ENCODE measurements around the gene ATXN2.
"Not testable (repeated sequence)": the region's sequence is repeated elsewhere in the genome, so short reads cannot be mapped to it uniquely, and the experiment has no call there.

Gene ATXN2

DNA sequence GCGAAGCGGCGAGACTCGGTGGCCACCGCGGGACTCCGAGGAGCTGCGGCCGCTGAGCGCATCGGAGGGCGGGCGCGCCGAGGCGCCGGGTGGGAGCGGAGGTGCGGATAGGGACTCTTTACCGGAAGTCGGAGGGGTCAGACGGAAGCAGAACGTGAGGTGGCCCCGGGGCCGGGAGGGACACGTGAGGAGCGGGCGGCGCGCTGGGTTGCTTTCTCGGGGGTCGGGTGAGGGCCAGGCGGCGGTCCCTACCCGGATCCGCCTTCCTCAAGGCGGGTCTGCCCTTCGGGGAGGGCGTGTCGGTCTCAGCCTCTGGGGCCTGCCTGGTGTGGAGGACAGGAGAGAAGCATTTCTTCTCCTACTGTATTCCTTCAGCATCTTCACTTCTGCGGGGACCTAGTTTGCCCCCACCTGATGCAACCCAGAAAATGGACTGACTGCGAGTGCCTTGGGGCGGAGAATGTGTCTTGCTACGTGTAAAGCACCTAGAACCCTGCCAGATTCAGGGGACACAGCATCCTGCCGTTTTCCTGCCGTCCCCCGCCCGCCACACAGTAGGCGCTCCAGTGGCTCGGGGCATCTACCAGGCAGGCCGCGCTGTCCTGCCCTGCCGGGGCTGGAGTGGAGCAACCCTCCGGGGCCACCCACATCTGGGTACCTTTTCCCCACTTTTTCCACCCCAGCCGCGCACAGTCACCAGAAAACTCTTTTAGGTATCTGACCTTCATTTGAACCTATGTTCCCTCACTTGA is 514 bp upstream of the ATXN2 start:
- DNase-seq (ENCODE audit: low read depth), result peak; percentile 96
- TF ChIP-seq, protein P1, sequence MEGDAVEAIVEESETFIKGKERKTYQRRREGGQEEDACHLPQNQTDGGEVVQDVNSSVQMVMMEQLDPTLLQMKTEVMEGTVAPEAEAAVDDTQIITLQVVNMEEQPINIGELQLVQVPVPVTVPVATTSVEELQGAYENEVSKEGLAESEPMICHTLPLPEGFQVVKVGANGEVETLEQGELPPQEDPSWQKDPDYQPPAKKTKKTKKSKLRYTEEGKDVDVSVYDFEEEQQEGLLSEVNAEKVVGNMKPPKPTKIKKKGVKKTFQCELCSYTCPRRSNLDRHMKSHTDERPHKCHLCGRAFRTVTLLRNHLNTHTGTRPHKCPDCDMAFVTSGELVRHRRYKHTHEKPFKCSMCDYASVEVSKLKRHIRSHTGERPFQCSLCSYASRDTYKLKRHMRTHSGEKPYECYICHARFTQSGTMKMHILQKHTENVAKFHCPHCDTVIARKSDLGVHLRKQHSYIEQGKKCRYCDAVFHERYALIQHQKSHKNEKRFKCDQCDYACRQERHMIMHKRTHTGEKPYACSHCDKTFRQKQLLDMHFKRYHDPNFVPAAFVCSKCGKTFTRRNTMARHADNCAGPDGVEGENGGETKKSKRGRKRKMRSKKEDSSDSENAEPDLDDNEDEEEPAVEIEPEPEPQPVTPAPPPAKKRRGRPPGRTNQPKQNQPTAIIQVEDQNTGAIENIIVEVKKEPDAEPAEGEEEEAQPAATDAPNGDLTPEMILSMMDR (IDR thresholded peaks at IDR 0.05; ENCODE audit: low read length, missing control alignments), result no peak
- peak overlapping the region; percentile 88 for H3K4me3 ChIP-seq (replicated peaks; ENCODE audit: low read depth, low read length)

DNA sequence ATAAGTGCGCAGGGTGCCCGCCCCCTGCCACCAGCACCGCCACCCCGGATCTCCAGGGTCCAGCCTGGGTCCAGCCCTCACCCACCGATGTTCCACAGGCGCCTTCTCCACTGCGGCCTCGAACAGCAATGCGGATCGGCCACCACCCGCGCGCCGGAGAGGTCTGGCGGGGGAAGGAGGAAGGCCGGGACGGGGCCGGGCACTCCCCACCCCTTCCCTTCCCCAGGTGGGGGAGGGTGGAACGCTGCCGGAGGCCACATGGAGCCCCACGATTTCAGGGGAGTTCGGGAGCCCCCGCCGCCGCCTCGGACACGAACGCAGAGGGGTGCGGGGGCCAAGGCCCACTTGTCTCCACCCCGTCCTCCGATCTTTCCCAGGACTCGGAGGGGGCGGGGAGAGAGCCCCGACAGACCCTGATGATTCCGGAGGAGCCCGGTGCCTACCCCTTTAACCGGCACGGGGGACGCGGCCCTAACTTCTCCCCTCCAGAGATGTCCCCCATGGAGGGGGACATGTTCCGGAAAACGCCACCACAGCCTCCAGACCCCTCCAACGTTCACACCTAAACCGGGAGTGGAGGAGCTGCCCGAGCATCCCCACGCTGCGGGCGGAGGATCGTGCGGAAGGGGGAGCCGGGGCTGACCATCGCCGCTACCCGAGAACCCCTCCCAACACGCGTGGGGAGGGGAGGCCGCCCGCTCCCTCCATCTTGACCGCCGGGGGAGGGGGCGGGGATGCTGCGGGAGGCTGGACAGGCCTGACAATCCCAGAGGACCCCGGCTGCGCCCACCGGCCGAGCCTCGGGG is 1.1 kb downstream of the ATXN2 start:
- peak; percentile 49 for DNase-seq (ENCODE audit: low read depth)
- peak overlapping the region; percentile 88 for H3K4me3 ChIP-seq (replicated peaks; ENCODE audit: low read depth, low read length)
- TF ChIP-seq, protein P1 (IDR thresholded peaks at IDR 0.05; ENCODE audit: low read length, missing control alignments), result no peak

DNA sequence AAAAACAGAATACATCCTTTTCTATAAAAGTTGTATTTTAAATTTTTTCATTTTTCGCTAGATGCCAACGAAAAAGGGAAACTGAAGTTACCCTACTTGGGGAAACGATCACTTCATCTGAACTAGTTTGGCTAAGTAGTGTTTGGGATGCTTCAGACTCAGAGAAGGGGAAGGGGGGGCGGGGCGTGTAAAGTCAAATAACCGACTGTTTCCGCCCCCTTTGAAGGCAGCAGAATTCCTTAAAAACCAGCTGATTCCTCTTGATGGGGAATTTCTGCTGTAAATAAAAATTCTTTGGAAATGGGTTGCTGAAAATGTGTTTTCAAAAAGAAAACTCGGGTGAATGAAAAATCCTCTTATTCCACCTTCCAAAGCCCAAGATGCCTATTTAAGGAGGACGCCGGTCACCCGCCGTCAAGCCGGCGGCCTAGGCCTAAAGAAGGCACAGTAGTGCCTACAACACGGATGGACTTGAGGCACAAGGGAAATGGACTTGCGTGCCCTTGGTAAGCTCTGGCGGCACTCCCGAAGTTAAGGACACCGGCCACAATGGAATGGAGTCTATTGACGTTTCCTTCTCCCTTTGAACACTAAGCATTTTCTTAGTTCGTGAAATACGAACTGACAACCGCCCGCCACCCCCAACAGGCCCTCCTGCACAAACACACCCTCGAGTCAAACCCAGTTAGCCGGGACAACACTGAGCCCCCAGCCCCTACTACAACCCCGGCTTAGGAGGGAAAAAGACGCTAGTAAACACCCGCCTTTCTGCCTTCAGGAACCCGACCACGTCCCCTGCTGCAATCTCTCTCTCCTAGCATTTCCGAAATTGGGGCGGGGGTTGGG is 1.9 kb downstream of the ATXN2 start:
- TF ChIP-seq, protein P1 (IDR thresholded peaks at IDR 0.05; ENCODE audit: low read length, missing control alignments), result no peak
- H3K4me3 ChIP-seq (replicated peaks; ENCODE audit: low read depth, low read length), result peak overlapping the region; percentile 88
- peak; percentile 68 for DNase-seq (ENCODE audit: low read depth)

GRCh38 chr12:111595341-111595835 is 3.7 kb downstream of the ATXN2 start:
- DNase-seq (ENCODE audit: low read depth), result not testable (repeated sequence)
- H3K4me3 ChIP-seq (replicated peaks; ENCODE audit: low read depth, low read length), result peak overlapping the region; percentile 17

DNA sequence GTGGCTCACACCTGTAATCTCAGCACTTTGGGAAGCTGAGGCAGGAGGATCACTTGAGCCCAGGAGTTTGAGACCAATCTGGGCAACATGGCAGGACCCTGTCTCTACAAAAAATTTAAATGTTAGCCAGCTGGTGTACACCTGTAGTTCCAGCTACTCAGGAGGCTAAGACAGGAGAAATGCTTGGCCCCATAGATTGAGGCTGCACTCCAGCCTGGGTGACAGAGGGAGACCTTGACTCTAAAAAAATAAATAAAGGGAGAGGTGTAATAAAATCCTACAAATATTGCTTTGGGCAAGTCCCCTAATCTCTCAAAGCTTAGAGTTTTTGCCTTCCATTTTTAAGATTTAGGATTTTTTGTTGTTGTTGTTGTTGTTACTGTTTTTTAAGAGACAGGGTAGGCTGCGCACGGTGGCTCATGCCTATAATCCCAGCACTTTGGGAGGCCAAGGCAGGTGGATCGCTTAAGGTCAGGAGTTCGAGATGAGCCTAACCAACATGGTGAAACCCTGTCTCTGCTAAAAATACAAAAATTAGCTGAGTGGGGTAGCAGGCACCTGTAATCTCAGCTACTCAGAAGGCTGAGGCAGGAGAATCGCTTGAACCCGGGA is 7.6 kb downstream of the ATXN2 start:
- not testable (repeated sequence) for H3K4me3 ChIP-seq (replicated peaks; ENCODE audit: low read depth, low read length); DNase-seq (ENCODE audit: low read depth)

DNA sequence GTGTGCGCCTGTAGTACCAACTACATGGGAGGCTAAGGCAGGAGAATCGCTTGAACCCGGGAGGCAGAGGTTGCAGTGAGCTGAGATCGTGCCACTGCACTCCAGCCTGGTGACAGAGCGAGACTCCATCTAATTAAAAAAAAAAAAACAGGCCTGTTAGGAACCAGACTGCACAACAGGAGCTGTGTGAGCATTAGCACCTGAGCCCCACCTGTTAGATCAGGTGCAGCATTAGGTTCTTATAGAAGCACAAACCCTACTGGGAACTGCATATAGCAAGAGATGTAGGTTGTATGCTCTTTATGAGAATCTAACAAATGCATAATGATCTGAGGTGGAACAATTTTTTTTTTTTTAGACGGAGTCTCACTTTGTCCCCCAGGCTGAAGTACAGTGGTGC is 8.6 kb downstream of the ATXN2 start:
- DNase-seq (ENCODE audit: low read depth), result no peak
- TF ChIP-seq, protein P1 (IDR thresholded peaks at IDR 0.05; ENCODE audit: low read length, missing control alignments), result no peak
- no peak overlapping the region for H3K4me3 ChIP-seq (replicated peaks; ENCODE audit: low read depth, low read length)

- no peak for DNase-seq (ENCODE audit: low read depth)
- TF ChIP-seq, protein P1 (IDR thresholded peaks at IDR 0.05; ENCODE audit: low read length, missing control alignments), result no peak
- no peak overlapping the region for H3K4me3 ChIP-seq (replicated peaks; ENCODE audit: low read depth, low read length)
Observed at GRCh38 chr12:111589601-111590000, 9.5 kb downstream of the ATXN2 start.
